ENCODE measurements around the gene ORC2. TPM values are rescaled to one million over a fixed set of nuclear protein-coding genes. Genes with fewer than 3 reads are reported as not detected.
"Not testable (repeated sequence)": the region's sequence is repeated elsewhere in the genome, so short reads cannot be mapped to it uniquely, and the experiment has no call there.

The ORC2 gene
- 10 to 100 TPM; 74.6 to 88.0 TPM for total RNA-seq

DNA sequence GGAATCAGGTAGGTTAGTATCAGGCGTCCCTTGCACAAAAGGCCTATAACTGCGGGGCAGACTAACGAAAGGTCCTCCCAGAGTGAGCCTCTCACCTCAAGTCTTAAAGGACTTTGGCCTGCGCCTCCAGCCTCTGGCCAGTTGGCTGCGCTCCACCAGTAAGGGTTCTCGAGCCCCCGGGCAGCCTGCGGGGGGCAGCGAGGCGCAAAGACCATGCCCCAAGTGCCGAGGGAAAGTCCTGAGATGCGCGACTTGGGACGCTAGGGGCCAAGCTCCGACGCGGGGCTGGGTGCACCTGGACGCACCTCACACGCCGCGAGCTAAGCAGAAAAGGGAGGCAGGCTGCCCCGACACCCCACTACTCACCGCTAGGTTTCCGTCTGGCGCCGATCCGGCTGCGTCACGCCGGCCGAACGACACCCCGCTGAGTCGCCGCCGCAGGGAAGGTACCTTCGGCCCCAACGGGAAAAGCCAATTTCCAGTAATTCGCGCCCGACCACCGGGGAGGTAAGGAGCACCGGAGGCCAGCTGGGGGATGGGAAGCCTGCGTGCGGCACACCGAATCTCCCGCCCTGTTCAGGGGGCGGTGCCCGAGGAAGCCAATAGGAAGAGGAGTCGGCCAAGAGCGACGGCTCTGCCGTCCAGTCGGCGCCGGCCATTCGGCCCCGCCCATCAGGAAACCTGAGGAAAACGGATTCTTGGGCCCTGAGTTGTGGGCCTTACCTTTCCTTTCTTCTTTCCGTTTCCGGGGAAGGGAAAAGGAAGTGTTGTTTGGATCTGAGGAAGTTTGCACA, at the start of gene ORC2:
Gene ORC2, minus strand, starts transcription at position 537 of the 794 bp plus-strand sequence. CDS start 5,537 bp downstream, outside the sequence.
- DNase-seq (ENCODE audit: low spot score in 2 of 2): peak; percentile 96
- ATAC-seq: peak; percentile 95 to 96
- peak within 1 kb of the TSS; percentile 95 to 99 for H3K27ac Mint-ChIP-seq

GRCh38 chr2:201008296-201008829, 44.9 kb upstream of the ORC2 start:
- no peak for ATAC-seq
- Mint-ChIP-seq H3K27ac (no peak overlapping the region), H3K9me3 (no peaks in the 10 kb centered on the region), H3K36me3 (no peaks in the 10 kb centered on the region)
- no peak for DNase-seq (ENCODE audit: low spot score in 2 of 2)

More for the DNA sequence above, at the start of gene ORC2:
- peaks cover 27 to 28% of the 10 kb centered on the region in 2 donors for H3K36me3 Mint-ChIP-seq
- H3K9me3 Mint-ChIP-seq: no peaks in the 10 kb centered on the region

DNA sequence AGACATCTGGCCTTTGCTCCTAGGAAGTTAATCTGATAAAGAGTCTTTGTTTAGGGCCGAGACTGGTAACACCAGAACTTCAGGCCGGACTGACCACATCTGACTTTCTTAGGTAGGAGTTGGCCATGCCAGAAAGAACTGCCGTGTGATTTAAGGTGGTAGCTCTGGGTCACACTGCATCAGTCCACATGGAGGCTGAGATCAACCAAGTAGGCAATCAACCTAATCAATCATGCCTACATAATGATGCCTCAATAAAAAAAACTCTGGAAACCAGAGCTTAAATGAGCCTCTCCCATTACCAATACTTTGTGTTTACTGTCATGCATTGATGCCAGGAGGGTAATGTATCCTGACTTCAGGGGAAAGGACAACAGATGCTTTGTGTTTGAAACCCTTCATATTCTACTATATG, 44.1 kb upstream of the ORC2 start:
- no peaks in the 10 kb centered on the region for H3K36me3 Mint-ChIP-seq
- no peak overlapping the region for H3K27ac Mint-ChIP-seq
- ATAC-seq (no peak), DNase-seq (ENCODE audit: low spot score in 2 of 2) (no peak)
- H3K9me3 Mint-ChIP-seq: no peaks in the 10 kb centered on the region

DNA sequence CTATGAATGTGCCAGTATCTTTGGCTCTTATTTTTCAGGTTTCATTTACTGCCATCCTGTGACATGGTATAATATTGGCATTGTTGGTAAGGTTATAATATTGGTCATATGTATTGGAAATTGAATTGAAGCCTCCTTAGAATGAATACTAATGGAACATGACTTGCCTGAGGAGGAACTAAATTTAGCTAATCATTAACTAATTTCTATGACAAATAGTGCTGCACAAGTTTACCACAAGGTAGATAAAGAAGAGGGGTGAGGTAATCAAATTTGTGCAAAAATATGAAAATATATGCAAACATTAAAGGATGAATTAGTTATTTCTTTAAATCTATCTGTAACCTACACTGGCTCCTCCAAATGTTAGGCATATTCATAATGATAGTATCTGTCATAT, 43.2 kb upstream of the ORC2 start:
- ATAC-seq (no peak), DNase-seq (ENCODE audit: low spot score in 2 of 2) (no peak)
- Mint-ChIP-seq H3K9me3 (no peaks in the 10 kb centered on the region), H3K36me3 (no peaks in the 10 kb centered on the region), H3K27ac (no peak overlapping the region)

GRCh38 chr2:201004370-201004769, 40.9 kb upstream of the ORC2 start:
- ATAC-seq (no peak), DNase-seq (ENCODE audit: low spot score in 2 of 2) (no peak)
- no peak overlapping the region for H3K27ac Mint-ChIP-seq
- no peaks in the 10 kb centered on the region for H3K9me3 Mint-ChIP-seq
- no peaks in the 10 kb centered on the region for H3K36me3 Mint-ChIP-seq

DNA sequence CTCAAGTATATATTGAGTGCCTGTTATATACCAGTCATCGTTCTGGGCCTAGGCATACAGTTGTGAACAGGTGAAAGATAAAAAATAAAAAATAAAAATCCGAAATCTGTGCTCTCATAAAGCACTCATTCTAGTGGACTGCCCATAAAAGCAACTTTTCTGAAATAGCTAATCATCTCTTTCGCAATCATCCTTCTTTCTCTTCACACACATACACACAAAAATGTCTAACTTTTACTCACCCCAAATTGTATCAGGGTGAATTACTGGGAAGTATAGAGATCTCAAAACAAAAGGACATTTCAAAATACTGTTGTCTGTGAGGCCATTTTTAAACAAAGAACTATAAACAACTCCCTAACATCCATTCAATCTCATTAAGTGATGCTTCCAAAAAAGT, 29.6 kb upstream of the ORC2 start:
- no peaks in the 10 kb centered on the region for H3K36me3 Mint-ChIP-seq
- ATAC-seq: no peak
- H3K27ac Mint-ChIP-seq: no peak overlapping the region
- H3K9me3 Mint-ChIP-seq: no peaks in the 10 kb centered on the region
- no peak for DNase-seq (ENCODE audit: low spot score in 2 of 2)

DNA sequence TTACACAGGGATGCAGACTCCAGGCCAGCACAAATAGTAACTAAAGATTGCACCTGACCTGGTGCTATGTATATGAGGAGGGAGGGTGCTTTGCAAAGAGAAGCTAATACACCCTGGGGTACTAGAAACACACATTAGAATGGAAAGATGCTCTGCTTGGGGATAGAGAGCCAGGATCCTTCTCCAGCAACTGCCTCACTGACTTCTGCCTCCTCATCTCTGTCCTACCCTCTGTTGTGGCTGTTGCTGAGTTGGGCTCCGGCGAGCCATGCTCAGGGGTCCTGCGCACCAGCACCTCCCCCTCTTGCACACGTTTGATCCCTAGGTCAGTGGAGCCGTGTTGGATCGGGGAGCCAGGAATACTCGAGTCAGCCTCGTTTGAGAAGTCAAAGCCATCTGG, 23.7 kb upstream of the ORC2 start:
- Mint-ChIP-seq H3K36me3 (no peaks in the 10 kb centered on the region), H3K27ac (no peak overlapping the region), H3K9me3 (no peaks in the 10 kb centered on the region)
- ATAC-seq: no peak
- no peak for DNase-seq (ENCODE audit: low spot score in 2 of 2)

GRCh38 chr2:200985799-200986198, 22.3 kb upstream of the ORC2 start:
- no peak for ATAC-seq
- no peak overlapping the region for H3K27ac Mint-ChIP-seq
- H3K36me3 Mint-ChIP-seq: peaks cover 0 to under 1% of the 10 kb centered on the region in 2 donors
- no peak for DNase-seq (ENCODE audit: low spot score in 2 of 2)
- H3K9me3 Mint-ChIP-seq: no peaks in the 10 kb centered on the region

DNA sequence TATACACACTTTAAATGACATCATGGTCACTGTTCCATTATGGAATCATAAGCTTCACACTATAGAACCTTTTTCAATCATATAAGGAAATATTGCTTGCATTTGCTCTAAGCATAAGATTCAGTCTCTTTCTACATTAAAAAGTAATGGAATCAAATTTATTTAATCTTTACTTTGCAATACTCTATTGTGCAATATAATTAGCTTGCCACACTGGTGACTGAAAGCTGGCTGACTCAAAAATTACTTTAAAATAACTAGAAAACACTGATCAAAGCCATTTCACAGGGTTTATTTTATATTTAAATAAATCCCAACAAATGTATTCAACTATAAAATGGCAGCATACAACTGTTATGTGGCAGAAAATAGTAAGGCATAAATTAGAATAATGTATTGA, 13.2 kb upstream of the ORC2 start:
- H3K9me3 Mint-ChIP-seq: no peaks in the 10 kb centered on the region
- ATAC-seq (no peak), DNase-seq (ENCODE audit: low spot score in 2 of 2) (no peak)
- peaks cover 0 to 4% of the 10 kb centered on the region in 2 donors for H3K36me3 Mint-ChIP-seq
- H3K27ac Mint-ChIP-seq: no peak overlapping the region

DNA sequence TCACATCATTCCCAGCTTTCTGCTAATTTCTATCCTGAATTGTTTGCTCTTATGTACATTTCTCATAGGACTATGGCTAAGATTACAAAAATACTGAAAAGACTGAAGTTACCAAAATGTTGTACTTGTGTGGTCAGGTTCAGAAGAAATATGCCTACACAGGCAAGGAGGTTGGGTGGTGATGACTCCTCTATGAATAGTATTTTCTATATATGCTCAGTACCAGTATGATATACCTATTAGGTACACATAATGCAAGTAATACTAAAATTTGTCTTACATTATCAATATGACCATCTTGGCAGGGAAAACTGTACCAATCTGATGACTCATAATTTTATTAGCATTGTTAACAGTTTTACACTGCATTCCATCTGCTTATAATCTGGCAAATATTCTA, 12.2 kb upstream of the ORC2 start:
- no peak for DNase-seq (ENCODE audit: low spot score in 2 of 2)
- ATAC-seq: peak in 1 of 2 donors; percentile 46
- H3K9me3 Mint-ChIP-seq: no peaks in the 10 kb centered on the region
- H3K36me3 Mint-ChIP-seq: peaks cover 0 to 2% of the 10 kb centered on the region in 2 donors
- no peak overlapping the region for H3K27ac Mint-ChIP-seq

GRCh38 chr2:200970057-200970456, 6.6 kb upstream of the ORC2 start:
- not testable (repeated sequence) for H3K27ac Mint-ChIP-seq; ATAC-seq; DNase-seq (ENCODE audit: low spot score in 2 of 2); H3K36me3 Mint-ChIP-seq; H3K9me3 Mint-ChIP-seq

DNA sequence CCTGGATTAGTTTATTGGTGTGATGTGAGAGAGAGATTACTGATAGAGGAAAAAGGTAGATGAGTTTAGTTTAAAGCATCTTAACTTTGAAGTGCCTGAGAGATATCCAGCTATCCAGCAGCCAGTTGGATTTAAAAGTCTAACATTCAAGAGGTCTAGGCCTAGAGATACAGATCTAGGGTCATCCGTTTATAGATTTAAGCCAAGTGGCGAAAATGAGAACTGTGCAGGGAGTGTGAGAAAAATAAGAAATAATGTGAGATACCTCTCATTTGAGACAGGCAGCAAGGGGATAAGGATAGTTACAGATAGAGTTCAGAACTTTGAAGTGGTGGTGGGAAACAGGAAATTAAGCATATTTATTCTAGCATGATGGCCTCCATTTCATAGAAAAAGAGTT, 5.3 kb upstream of the ORC2 start:
- Mint-ChIP-seq H3K27ac (peak overlapping the region in 1 of 2 donors; percentile 21), H3K9me3 (no peaks in the 10 kb centered on the region), H3K36me3 (peaks cover 5 to 12% of the 10 kb centered on the region in 2 donors)
- DNase-seq (ENCODE audit: low spot score in 2 of 2) (no peak), ATAC-seq (no peak)

- ATAC-seq (no peak), DNase-seq (ENCODE audit: low spot score in 2 of 2) (no peak)
- Mint-ChIP-seq H3K27ac (peak overlapping the region in 1 of 2 donors; percentile 21), H3K36me3 (peaks cover 6 to 18% of the 10 kb centered on the region in 2 donors), H3K9me3 (no peaks in the 10 kb centered on the region)
Measured at GRCh38 chr2:200968162-200968561, 4.7 kb upstream of the ORC2 start.

DNA sequence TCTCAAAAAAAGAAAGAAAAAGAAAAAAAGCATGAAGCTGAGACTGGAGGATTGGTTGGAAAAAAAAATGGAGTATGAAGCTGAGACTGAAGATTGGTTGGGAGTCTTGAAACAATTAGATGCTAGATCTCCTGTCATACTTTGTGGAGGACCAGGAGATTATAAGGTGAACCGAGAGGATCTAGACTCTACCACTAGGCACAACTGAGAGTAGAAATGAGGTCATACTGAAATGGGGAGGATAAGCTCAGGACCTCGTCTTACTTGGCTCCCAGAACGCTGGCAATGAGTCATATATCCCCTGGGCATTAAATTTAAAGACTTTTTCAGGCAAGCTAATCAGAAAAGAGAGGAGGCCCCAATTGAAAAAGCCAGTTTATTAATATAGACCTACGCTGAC, 3.3 kb upstream of the ORC2 start:
- Mint-ChIP-seq H3K9me3 (no peaks in the 10 kb centered on the region), H3K27ac (no peak overlapping the region), H3K36me3 (peaks cover 17 to 28% of the 10 kb centered on the region in 2 donors)
- no peak for DNase-seq (ENCODE audit: low spot score in 2 of 2)
- ATAC-seq: no peak

DNA sequence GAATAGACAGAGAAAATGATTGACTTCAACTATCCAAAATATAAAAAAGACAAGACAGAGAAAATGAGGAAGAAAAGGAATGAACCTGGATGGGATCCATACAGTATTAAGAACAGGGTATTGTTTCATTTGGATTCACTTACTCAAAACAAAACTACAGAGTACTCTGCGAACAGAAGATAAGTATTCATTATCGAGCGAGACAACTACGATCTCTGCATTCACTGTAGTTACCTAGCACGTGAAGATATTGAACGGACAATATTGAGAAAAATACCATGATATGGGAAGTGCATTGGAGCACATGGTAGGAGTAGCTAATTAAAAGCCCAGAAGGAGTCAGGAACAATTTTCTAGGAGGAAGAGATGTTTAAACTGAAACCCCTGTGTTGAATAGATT, 1.0 kb upstream of the ORC2 start:
- DNase-seq (ENCODE audit: low spot score in 2 of 2) (no peak), ATAC-seq (no peak)
- Mint-ChIP-seq H3K9me3 (no peaks in the 10 kb centered on the region), H3K27ac (peak overlapping the region; percentile 95 to 99), H3K36me3 (peaks cover 27 to 28% of the 10 kb centered on the region in 2 donors)

GRCh38 chr2:200963918-200964252, 425 bp upstream of the ORC2 start:
- Mint-ChIP-seq H3K27ac (peak overlapping the region; percentile 95 to 99), H3K36me3 (peaks cover 27 to 28% of the 10 kb centered on the region in 2 donors)
- H3K9me3 Mint-ChIP-seq; ATAC-seq; DNase-seq (ENCODE audit: low spot score in 2 of 2): not testable (repeated sequence)

DNA sequence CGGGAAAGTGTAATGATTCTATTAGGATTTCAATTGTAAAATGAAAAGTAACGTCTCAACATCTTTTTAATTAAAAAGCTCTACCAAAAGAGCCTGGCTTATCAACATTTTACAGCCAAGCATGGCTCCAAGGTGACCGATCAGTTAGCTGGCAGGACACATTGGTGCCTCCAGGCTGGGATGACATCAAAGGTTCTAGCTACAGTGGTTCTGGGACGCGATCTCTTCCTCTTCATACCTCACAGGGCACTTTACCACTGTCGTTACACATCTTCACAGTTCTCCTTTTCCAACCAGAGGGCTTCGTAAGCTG, 693 bp downstream of the ORC2 start:
- H3K36me3 Mint-ChIP-seq: peaks cover 27 to 28% of the 10 kb centered on the region in 2 donors
- H3K27ac Mint-ChIP-seq: peak overlapping the region; percentile 95 to 99
- no peaks in the 10 kb centered on the region for H3K9me3 Mint-ChIP-seq
- ATAC-seq: peak; percentile 14 to 16
- peak in 1 of 2 donors; percentile 18 for DNase-seq (ENCODE audit: low spot score in 2 of 2)

GRCh38 chr2:200961674-200962073, 1.8 kb downstream of the ORC2 start:
- peaks cover 27 to 28% of the 10 kb centered on the region in 2 donors for H3K36me3 Mint-ChIP-seq
- H3K27ac Mint-ChIP-seq: no peak overlapping the region
- DNase-seq (ENCODE audit: low spot score in 2 of 2): no peak
- ATAC-seq: no peak
- no peaks in the 10 kb centered on the region for H3K9me3 Mint-ChIP-seq
